GM10248 (cell line): ENCODE results near the gene CCL1.

ENCODE experiments used
- CTCF ChIA-PET: fragments of 300-600 bp; sonication (Branson Sonifier 250); formaldehyde crosslinking; extraction: SDS; loops from one replicate; lab custom pipeline; 2021; ENCODE audit warnings: antibody characterized with exemption; lab: Yijun Ruan, JAX
- POLR2A ChIA-PET: fragments of 350-650 bp; sonication (Branson Sonifier 250); formaldehyde crosslinking; extraction: SDS; loops from one replicate; lab custom pipeline; 2020; ENCODE audit warnings: antibody characterized with exemption; lab: Yijun Ruan, JAX
- DNase-seq: peaks from one replicate; pipeline ENCODE4 v3.0.0; 2012; ENCODE audit errors: extremely low spot score
- CTCF ChIP-seq: IDR thresholded peaks from 2 replicates; pipeline ENCODE4 v1.5.1; 2012; ENCODE audit warnings: mild to moderate bottlenecking, low read depth; ENCODE audit errors: extremely low read depth, missing control alignments, control extremely low read depth

Gene CCL1

GRCh38 chr17:34366529-34367107 is 3.6 kb upstream of the CCL1 start:
- POLR2A ChIA-PET, result no interaction called here
- CTCF ChIA-PET, result interaction anchor here (1.0 kb wide), 1 partner anchor 12 kb away, joined by 3 read pairs; no protein-coding TSS in a partner anchor

GRCh38 chr17:34366010-34366409 is 3.0 kb upstream of the CCL1 start:
- POLR2A ChIA-PET, result no interaction called here

More at GRCh38 chr17:34366529-34367107, 3.6 kb upstream of the CCL1 start:
- DNase-seq, result no peak
- no peak for TF ChIP-seq CTCF

GRCh38 chr17:34365340-34365739 is 2.3 kb upstream of the CCL1 start:
- CTCF ChIA-PET, result interaction anchor here (7.2 kb wide), 1 partner anchor 163 kb away, joined by 305 read pairs; no protein-coding TSS in a partner anchor
- TF ChIP-seq CTCF, result no peak
- POLR2A ChIA-PET, result no interaction called here
- DNase-seq, result no peak

More at GRCh38 chr17:34366010-34366409, 3.0 kb upstream of the CCL1 start:
- CTCF ChIA-PET, result interaction anchor here (1.0 kb wide), 1 partner anchor 12 kb away, joined by 3 read pairs; no protein-coding TSS in a partner anchor
- no peak for TF ChIP-seq CTCF
- no peak for DNase-seq

- CTCF ChIA-PET, result interaction anchor here (1.5 to 7.2 kb wide), 3 partner anchors 8 to 162 kb away, joined by 4 to 305 read pairs (median 62); no protein-coding TSS in a partner anchor
- DNase-seq, result no peak
- POLR2A ChIA-PET, result no interaction called here
- no peak for TF ChIP-seq CTCF
Observed at GRCh38 chr17:34364751-34365150, 1.7 kb upstream of the CCL1 start.

- peak; percentile 84 for DNase-seq
- TF ChIP-seq CTCF, result peak; percentile 97
- ChIA-PET CTCF (interaction anchor here (0.6 to 7.2 kb wide), 60 partner anchors 10 to 758 kb away, joined by 3 to 305 read pairs (median 5); partner anchors contain the start of genes CCL2 and RAD51D), POLR2A (no interaction called here)
Observed at GRCh38 chr17:34361478-34362061, 1.5 kb downstream of the CCL1 start.

- TF ChIP-seq CTCF, result no peak
- CTCF ChIA-PET, result interaction anchor here (0.5 to 7.2 kb wide), 58 partner anchors 9 to 1302 kb away, joined by 3 to 305 read pairs (median 5); partner anchors contain the start of genes CCL2 and RAD51D
- no peak for DNase-seq
- POLR2A ChIA-PET, result no interaction called here
Observed at GRCh38 chr17:34360601-34361270, 2.3 kb downstream of the CCL1 start.
